ENCODE data around the gene TMED10. TPM values are rescaled to one million over a fixed set of nuclear protein-coding genes. Genes with fewer than 3 reads are reported as not detected.
A peak's percentile ranks its signal among the peaks of the same experiment; 100 is the strongest.

The TMED10 gene
- total and polyA plus RNA-seq, 2 of the 13 experiments (the other 11 are each of a cell fraction or from before 2014, with no cell fraction given) = 311 to 377 TPM

- TF ChIP-seq TCF12 (IDR thresholded peaks at IDR 0.05) (no peak), TCF12 (CRISPR knock-in tag; IDR thresholded peaks at IDR 0.05) (no peak), AHDC1 (CRISPR knock-in tag; IDR thresholded peaks at IDR 0.05; ENCODE audit: borderline replicate concordance) (peak; percentile 5; the same call in 1 of the 2 replicates), ZNF343 (CRISPR knock-in tag; IDR thresholded peaks at IDR 0.05) (no peak), THYN1 (CRISPR knock-in tag; IDR thresholded peaks at IDR 0.05; ENCODE audit: borderline replicate concordance, low read depth) (no peak), KLF16 (CRISPR knock-in tag; IDR thresholded peaks at IDR 0.05) (peak in 1 of 2 experiments; percentile 78; a peak in 1 of 4 replicates), ELK4 (CRISPR knock-in tag; IDR thresholded peaks at IDR 0.05; ENCODE audit: borderline replicate concordance) (peak; percentile 79; the same call in 1 of the 2 replicates), ZNF777 (CRISPR knock-in tag; IDR thresholded peaks at IDR 0.05) (peak; percentile 72; the same call in 1 of the 2 replicates), ZNF781 (CRISPR knock-in tag; IDR thresholded peaks at IDR 0.05; ENCODE audit: borderline replicate concordance, not compliant biosample characterization) (peak; percentile 49), ZFX (CRISPR knock-in tag; IDR thresholded peaks at IDR 0.05; ENCODE audit: low read depth) (peak; percentile 99), HIVEP1 (CRISPR knock-in tag; IDR thresholded peaks at IDR 0.05) (no peak), POGK (CRISPR knock-in tag; conservative IDR thresholded peaks at IDR 0.05) (peak; percentile 85), ZNF709 (CRISPR knock-in tag; IDR thresholded peaks at IDR 0.05) (peak; percentile 42; the same call in 1 of the 2 replicates), ZNF776 (CRISPR knock-in tag; IDR thresholded peaks at IDR 0.05) (0 out of 2 replicates have a peak, but pooled peaks have one; percentile 86), ZIK1 (CRISPR knock-in tag; IDR thresholded peaks at IDR 0.05; ENCODE audit: borderline replicate concordance, low read depth) (no peak), ZNF773 (CRISPR knock-in tag; IDR thresholded peaks at IDR 0.05; ENCODE audit: borderline replicate concordance) (peak; percentile 91; the same call in 1 of the 2 replicates), ARID2 (CRISPR knock-in tag; IDR thresholded peaks at IDR 0.05; ENCODE audit: borderline replicate concordance) (peak; percentile 60; the same call in 1 of the 2 replicates), GZF1 (CRISPR knock-in tag; IDR thresholded peaks at IDR 0.05) (0 out of 2 replicates have a peak, but pooled peaks have one; percentile 65)
- TF ChIP-seq, protein P1, sequence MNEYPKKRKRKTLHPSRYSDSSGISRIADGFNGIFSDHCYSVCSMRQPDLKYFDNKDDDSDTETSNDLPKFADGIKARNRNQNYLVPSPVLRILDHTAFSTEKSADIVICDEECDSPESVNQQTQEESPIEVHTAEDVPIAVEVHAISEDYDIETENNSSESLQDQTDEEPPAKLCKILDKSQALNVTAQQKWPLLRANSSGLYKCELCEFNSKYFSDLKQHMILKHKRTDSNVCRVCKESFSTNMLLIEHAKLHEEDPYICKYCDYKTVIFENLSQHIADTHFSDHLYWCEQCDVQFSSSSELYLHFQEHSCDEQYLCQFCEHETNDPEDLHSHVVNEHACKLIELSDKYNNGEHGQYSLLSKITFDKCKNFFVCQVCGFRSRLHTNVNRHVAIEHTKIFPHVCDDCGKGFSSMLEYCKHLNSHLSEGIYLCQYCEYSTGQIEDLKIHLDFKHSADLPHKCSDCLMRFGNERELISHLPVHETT (CRISPR knock-in tag; conservative IDR thresholded peaks at IDR 0.05) = peak; percentile 75
Observed at GRCh38 chr14:75176142-75176820, at the start of gene TMED10 (continued).
